Neuron (in vitro differentiated cells): ENCODE measurements around the gene SLC39A3.

ENCODE experiments used
- H2AFZ ChIP-seq: one replicate; pipeline ENCODE4 v1.6.1; 2013; ENCODE audit warnings: low read depth, mild to moderate bottlenecking, inconsistent platforms, low read length, moderate library complexity
- H3K27me3 ChIP-seq: one replicate; pipeline ENCODE4 v1.6.1; 2013; ENCODE audit warnings: low read length; ENCODE audit not compliant: insufficient read depth
- H3K36me3 ChIP-seq: one replicate; pipeline ENCODE4 v1.6.1; 2013; ENCODE audit warnings: low read length; ENCODE audit not compliant: insufficient read depth
- H3K4me1 ChIP-seq: one replicate; pipeline ENCODE4 v1.6.1; 2013; ENCODE audit warnings: low read length; ENCODE audit not compliant: insufficient read depth
- H3K4me3 ChIP-seq: 2 replicates; pipeline ENCODE4 v1.5.1; 2013; ENCODE audit warnings: mild to moderate bottlenecking, low read length, moderate library complexity
- H3K9me3 ChIP-seq: one replicate; pipeline ENCODE4 v1.6.1; 2013; ENCODE audit warnings: low read length

Gene SLC39A3

DNA sequence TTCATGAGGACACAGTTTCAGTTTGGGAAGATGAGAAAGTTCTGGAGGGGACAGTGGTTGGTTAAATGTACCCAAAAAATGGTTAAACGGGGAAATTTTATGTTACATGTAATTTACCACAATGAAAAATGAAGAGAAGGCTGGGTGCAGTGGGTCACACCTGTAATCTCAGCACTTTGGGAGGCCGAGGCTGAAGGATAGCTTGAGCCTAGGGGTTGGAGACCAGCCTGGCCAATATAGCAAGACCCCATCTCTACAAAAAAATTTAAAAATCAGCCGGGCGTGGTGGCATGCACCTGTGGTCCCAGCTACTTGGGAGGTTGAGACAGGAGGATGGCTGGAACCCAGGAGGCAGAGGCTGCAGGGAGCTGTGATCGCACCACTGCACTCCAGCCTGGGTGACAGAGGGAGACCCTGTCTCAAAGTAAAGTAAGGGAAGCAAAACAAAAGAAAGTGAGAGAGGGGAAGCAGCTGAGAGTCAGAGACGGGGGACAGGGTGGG is 54.6 kb downstream of the SLC39A3 start:
- no peaks in the 10 kb centered on the region for H3K27me3 ChIP-seq
- no peak overlapping the region for H2AFZ ChIP-seq
- H3K4me1 ChIP-seq = peaks cover 4% of the 10 kb centered on the region
- H3K36me3 ChIP-seq = no peaks in the 10 kb centered on the region
- H3K4me3 ChIP-seq = no peak overlapping the region
- peaks cover 10% of the 10 kb centered on the region for H3K9me3 ChIP-seq

DNA sequence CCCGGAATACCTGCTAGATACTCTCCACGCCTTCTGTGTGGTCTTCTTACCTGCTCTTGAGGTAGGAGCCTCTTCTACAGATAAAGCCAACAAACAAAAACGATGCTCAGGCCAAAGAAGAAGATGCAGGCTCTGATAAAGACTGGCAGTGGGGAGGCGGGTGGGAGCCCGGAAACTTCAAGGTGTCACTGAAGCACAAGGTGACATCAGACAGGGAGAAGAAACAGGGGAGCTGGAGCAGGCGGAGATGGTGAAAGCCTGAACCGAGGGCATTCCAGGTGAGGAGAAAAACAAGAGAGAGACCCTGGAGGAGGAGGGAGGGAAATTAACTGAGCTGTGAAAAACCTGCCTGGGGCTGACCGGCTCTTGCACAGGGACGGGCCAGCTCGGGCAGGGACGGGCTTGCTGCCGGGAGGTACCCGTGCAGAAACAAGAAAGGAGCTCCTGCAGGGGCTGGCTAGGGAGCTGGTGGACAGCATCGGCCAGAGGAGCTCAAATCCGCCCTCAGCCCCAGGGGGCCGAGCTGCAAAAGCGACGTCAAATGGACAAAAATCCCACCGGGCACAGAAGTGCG is 56.3 kb downstream of the SLC39A3 start:
- no peaks in the 10 kb centered on the region for H3K36me3 ChIP-seq
- no peaks in the 10 kb centered on the region for H3K27me3 ChIP-seq
- H3K4me3 ChIP-seq = no peak overlapping the region
- no peak overlapping the region for H2AFZ ChIP-seq
- H3K9me3 ChIP-seq = peaks cover 9% of the 10 kb centered on the region
- H3K4me1 ChIP-seq = peaks cover 4% of the 10 kb centered on the region
